GM18868 (cell line): Measurements from ENCODE around the gene KRR1.

Experiments used
- ATAC-seq: cut with Tn5 transposase; IDR thresholded peaks from one replicate; pipeline ENCODE4 v1.9.1; 2021; ENCODE audit warnings: mild to moderate bottlenecking, moderate library complexity; ENCODE audit not compliant: unreplicated experiment

Gene KRR1

DNA sequence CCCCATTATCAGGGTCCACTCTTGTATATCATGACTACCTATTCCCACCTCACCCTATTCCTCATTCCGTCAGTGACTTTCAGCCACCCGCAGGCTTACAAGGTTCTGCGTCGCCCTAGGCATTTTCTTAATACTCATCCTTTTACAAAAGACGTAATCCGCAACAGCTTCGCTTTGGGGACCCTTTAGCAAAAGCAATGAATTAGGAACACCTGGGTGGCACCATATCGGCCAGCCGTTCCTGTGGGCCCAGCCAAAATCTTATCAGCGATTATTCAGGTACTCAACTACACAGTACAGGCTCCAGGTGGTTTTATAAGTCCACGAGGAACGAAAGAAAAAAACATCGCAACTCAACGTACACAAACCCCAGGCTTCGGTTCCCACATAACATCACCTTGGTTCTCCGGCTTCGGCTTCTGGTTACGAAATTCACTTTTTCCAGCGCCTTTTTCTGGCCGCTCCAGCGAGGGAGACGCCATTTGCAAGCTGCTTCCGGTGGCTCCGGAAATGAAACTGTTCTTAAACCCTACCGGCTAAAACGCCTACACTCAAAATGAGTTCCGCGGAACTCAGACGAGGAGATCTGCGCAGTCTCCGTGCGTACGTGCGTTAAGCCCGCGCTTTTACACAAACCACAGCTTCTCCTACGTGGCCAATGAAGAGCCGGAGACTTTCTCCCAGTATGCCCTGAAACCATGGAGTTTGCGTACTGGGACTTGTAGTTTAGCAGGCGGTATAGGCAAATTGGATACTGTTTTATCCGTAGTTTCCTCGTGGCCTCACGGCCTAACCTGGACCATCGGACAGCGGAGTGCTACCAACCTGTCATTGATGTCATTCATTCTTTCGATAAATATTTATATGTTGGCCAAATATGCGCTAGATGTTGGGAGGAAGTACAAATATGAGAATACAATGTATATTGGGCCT lies at the start of gene KRR1:
Gene KRR1, minus strand, starts transcription at position 494 of the 933 bp plus-strand sequence. Its CDS starts 12 bp downstream, at position 482.
- ATAC-seq = peak; percentile 96

- ATAC-seq = no peak
These were observed 48.8 kb upstream of the KRR1 start for GRCh38 chr12:75560167-75560566.

GRCh38 chr12:75558287-75558686 lies 46.9 kb upstream of the KRR1 start:
- no peak for ATAC-seq

- ATAC-seq = no peak
These were observed 45.0 kb upstream of the KRR1 start for GRCh38 chr12:75556311-75556899.

DNA sequence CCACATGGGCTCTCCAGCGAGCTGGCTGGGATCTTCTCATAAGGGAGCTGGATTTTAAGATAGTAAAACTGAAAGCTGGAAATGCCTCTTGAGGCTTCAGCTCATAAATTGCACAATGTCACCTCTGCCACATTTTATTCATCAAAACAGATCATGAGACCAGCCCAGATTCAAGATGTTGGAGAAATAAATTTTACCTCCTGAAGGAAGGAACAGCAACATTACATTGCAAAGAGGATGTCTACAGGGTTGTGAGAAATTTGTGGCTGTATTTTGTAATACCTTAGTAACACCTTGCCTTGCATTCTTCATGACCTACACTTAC lies 43.1 kb upstream of the KRR1 start:
- no peak for ATAC-seq

GRCh38 chr12:75553836-75554555 lies 42.6 kb upstream of the KRR1 start:
- no peak for ATAC-seq

- ATAC-seq = peak; percentile 30
These were observed 42.0 kb upstream of the KRR1 start for GRCh38 chr12:75553398-75553797.

DNA sequence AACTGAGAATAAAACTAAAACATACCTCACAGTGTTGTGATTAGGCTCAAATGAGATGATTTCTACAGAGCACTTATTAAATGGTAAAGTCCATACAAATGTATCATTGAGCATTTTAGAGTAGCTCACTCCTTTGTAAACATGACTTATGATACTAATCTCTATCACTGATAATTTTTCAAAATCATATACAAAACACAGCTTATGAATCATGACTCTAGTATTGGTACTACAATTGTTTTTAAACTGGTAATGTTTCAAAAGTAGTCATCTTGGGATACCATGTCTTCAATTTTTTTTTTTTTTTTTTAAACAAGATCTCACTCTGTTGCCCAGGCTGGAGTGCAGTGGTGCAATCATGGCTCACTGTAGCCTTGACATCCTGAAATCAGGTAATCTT lies 40.1 kb upstream of the KRR1 start:
- no peak for ATAC-seq

- ATAC-seq = no peak
These were observed 39.2 kb upstream of the KRR1 start for GRCh38 chr12:75550401-75551240.

GRCh38 chr12:75549989-75550388 lies 38.6 kb upstream of the KRR1 start:
- no peak for ATAC-seq

DNA sequence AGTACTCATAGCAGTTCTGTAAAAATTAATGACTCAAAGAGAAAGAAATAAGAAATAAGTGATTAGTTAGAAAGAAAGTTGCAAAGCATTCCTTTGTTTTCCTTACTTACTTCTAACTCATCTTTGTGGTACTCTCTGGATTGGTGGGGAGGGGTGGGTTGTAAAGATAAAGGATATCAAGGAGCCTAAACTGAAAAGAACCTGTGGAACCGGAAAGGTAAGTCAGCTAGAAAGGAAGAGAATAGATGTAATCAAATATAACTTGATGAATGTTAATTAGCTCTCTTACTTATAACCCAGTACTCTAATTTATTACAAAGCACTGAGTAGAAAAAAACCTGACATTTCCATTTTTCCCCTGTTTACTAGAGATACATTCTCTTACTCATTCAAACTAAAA lies 37.5 kb upstream of the KRR1 start:
- no peak for ATAC-seq

- ATAC-seq = no peak
These were observed 34.2 kb upstream of the KRR1 start for GRCh38 chr12:75545636-75546035.

DNA sequence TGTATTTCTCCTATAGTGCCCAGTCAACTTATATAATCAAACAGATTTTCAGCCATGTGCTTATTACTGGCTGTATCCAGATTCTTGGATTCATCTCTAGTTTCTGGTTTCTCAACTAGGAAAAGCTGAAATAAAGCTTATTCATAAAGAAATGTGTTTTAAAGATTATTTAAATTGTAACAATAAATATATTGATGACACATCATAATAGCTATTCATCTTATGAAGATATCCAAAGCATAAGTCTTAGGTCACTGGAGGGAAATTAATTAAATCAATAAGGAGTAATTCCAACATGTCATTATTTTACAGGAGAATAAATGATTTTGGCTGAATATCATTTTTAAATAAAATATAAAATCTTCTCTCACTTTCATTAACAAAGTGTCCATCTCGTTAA lies 32.1 kb upstream of the KRR1 start:
- no peak for ATAC-seq

GRCh38 chr12:75542942-75543341 lies 31.5 kb upstream of the KRR1 start:
- no peak for ATAC-seq

DNA sequence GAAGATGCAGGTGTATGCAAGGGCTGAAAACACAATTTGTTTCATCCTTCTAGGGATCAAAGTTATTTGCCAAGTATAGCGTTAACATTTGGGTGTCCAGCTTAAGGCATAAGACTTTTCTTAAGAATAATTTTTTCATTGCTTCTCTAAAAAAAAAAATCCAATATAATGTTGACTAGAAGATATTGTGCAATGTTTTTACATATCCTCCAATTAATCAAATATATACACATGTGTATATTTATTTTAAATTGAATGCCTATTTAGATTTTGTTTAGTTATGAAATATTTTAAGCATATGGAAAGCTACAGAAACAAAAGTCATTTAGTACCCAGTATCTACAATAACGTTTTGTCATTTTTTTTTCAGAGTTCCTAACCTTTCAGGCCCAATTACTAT lies 28.5 kb upstream of the KRR1 start:
- no peak for ATAC-seq

DNA sequence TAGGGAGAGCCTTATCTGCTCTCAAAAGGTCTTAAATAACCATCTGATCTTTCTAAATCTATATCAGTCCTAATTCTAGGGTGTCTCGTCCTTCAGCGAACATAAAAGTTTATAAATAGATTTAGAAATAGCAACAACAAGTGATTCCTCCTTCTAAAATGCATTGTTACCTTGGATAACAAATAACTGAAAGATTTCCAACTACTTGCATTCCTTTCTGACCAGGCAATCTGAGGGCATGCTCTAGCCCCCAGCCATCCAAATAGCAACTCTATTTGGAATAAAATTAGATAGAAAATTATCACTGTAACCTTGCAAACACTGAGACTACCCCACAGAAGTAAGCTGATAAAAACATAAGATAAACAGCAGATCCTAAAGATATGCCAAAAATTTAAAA lies 21.8 kb upstream of the KRR1 start:
- no peak for ATAC-seq

- no peak for ATAC-seq
These were observed 18.4 kb upstream of the KRR1 start for GRCh38 chr12:75529826-75530225.

DNA sequence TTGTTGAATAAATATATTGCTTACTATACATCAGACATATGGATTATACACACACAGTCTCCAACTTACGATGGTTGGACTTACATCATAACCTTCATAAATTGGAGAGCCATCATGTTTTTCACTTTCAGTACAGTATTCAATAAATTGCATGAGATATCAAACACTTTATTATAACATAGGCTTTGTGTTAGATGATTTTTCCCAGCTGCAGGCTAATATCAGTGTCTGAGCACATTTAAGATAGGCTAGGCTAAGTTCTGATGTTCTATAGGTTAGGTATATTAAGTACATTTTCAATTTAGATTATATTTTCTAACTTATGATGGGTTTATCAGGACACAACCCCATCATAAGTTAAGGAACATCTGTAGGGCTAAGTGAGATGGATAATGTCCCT lies 17.9 kb upstream of the KRR1 start:
- no peak for ATAC-seq

DNA sequence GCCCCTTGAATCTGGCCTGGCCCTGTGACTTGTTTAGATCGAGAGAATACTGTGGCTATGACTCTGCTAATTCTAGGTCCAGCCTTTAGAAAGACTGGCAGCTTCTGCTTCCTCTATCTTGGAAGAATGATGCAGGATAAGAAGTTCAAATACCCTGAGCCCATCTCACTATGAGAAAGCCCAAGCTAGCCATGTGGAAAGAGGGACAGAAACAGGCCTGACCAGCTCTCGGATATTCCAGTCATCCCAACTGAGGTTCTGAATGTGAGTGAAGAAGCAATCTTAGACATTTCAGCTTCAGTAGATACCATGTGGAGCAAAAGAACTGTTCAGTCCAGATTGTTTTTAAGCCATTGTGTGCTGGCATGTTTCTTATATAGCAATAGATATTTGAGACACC lies 17.3 kb upstream of the KRR1 start:
- no peak for ATAC-seq

- no peak for ATAC-seq
These were observed 16.9 kb upstream of the KRR1 start for GRCh38 chr12:75528272-75528671.
